ENCODE measurements around the gene HHATL.

Gene HHATL

GRCh38 chr3:42649006-42649405 is 53.6 kb downstream of the HHATL start:
- Histone ChIP-seq H3K9me3 (ENCODE audit: control insufficient read depth, insufficient read depth, low read depth, low read length) (no peaks in the 10 kb centered on the region), H3K27ac (ENCODE audit: extremely low read depth, low read depth, low read length) (no peak overlapping the region), H3K4me1 (ENCODE audit: control insufficient read depth, insufficient read depth, low read length) (no peaks in the 10 kb centered on the region), H3K4me3 (ENCODE audit: low read depth, low read length) (no peak overlapping the region), H3K36me3 (ENCODE audit: control insufficient read depth in 2 of 2, insufficient read depth in 1 of 2, low read length in 2 of 2) (peaks cover 4 to 64% of the 10 kb centered on the region in 2 experiments)
- POLR2A ChIA-PET, result no interaction called here
- CTCF ChIA-PET, result interaction anchor here (0.7 kb wide), 1 partner anchor 36 kb away, joined by 4 read pairs; no protein-coding TSS in a partner anchor
- no peak for TF ChIP-seq ZSCAN16 (tag by site-specific recombination; IDR thresholded peaks at IDR 0.05)
- TF ChIP-seq ZNF248 (tag by site-specific recombination; IDR thresholded peaks at IDR 0.05), result no peak
- no peak for TF ChIP-seq ZNF350 (tag by site-specific recombination; IDR thresholded peaks at IDR 0.05)
- no peak for TF ChIP-seq ZNF514 (tag by site-specific recombination; IDR thresholded peaks at IDR 0.05)
- no peak for TF ChIP-seq ZNF670 (tag by site-specific recombination; IDR thresholded peaks at IDR 0.05; ENCODE audit: low read depth)
- TF ChIP-seq ZNF48 (tag by site-specific recombination; IDR thresholded peaks at IDR 0.05), result no peak
- TF ChIP-seq ZNF837 (tag by site-specific recombination; IDR thresholded peaks at IDR 0.05), result no peak
- no peak for TF ChIP-seq ZBTB20 (tag by site-specific recombination; IDR thresholded peaks at IDR 0.05)
- no peak for TF ChIP-seq CTCF (tag by site-specific recombination; IDR thresholded peaks at IDR 0.05)
- no peak for TF ChIP-seq ZNF221 (tag by site-specific recombination; IDR thresholded peaks at IDR 0.05; ENCODE audit: borderline replicate concordance)
- TF ChIP-seq ZNF768 (tag by site-specific recombination; IDR thresholded peaks at IDR 0.05), result no peak
- no peak for TF ChIP-seq ZNF366 (tag by site-specific recombination; conservative IDR thresholded peaks at IDR 0.05)
- TF ChIP-seq ZNF398 (tag by site-specific recombination; IDR thresholded peaks at IDR 0.05), result no peak
- TF ChIP-seq ZNF140 (tag by site-specific recombination; IDR thresholded peaks at IDR 0.05), result no peak
- TF ChIP-seq ZBTB1 (tag by site-specific recombination; IDR thresholded peaks at IDR 0.05), result no peak
- no peak for TF ChIP-seq KLF7 (tag by site-specific recombination; IDR thresholded peaks at IDR 0.05; ENCODE audit: borderline replicate concordance)
- no peak for TF ChIP-seq MZF1 (tag by site-specific recombination; IDR thresholded peaks at IDR 0.05; ENCODE audit: borderline replicate concordance)
- TF ChIP-seq, protein P1, sequence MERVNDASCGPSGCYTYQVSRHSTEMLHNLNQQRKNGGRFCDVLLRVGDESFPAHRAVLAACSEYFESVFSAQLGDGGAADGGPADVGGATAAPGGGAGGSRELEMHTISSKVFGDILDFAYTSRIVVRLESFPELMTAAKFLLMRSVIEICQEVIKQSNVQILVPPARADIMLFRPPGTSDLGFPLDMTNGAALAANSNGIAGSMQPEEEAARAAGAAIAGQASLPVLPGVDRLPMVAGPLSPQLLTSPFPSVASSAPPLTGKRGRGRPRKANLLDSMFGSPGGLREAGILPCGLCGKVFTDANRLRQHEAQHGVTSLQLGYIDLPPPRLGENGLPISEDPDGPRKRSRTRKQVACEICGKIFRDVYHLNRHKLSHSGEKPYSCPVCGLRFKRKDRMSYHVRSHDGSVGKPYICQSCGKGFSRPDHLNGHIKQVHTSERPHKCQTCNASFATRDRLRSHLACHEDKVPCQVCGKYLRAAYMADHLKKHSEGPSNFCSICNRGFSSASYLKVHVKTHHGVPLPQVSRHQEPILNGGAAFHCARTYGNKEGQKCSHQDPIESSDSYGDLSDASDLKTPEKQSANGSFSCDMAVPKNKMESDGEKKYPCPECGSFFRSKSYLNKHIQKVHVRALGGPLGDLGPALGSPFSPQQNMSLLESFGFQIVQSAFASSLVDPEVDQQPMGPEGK (tag by site-specific recombination; IDR thresholded peaks at IDR 0.05), result no peak
- no peak for TF ChIP-seq ZNF600 (tag by site-specific recombination; IDR thresholded peaks at IDR 0.05)

- H3K9me3 ChIP-seq (ENCODE audit: control insufficient read depth, insufficient read depth, low read depth, low read length), result no peaks in the 10 kb centered on the region
- no peaks in the 10 kb centered on the region for H3K4me1 ChIP-seq (ENCODE audit: control insufficient read depth, insufficient read depth, low read length)
- no peak overlapping the region for H3K27ac ChIP-seq (ENCODE audit: extremely low read depth, low read depth, low read length)
- ChIA-PET POLR2A (interaction anchor here (0.6 kb wide), 1 partner anchor 45 kb away, joined by 3 read pairs; no protein-coding TSS in a partner anchor), CTCF (no interaction called here)
- peaks cover 6 to 75% of the 10 kb centered on the region in 2 experiments for H3K36me3 ChIP-seq (ENCODE audit: control insufficient read depth in 2 of 2, insufficient read depth in 1 of 2, low read length in 2 of 2)
- H3K4me3 ChIP-seq (ENCODE audit: low read depth, low read length), result no peak overlapping the region
- TF ChIP-seq ZNF747 (tag by site-specific recombination; IDR thresholded peaks at IDR 0.05) (no peak), IKZF3 (tag by site-specific recombination; IDR thresholded peaks at IDR 0.05) (no peak), RBAK (tag by site-specific recombination; IDR thresholded peaks at IDR 0.05) (no peak), SALL2 (tag by site-specific recombination; IDR thresholded peaks at IDR 0.05; ENCODE audit: borderline replicate concordance) (no peak), ZNF140 (tag by site-specific recombination; IDR thresholded peaks at IDR 0.05) (no peak), ZNF184 (tag by site-specific recombination; IDR thresholded peaks at IDR 0.05) (no peak), KLF8 (tag by site-specific recombination; IDR thresholded peaks at IDR 0.05) (no peak)
Observed at GRCh38 chr3:42647821-42648459, 54.7 kb downstream of the HHATL start.
